ENCODE data around the gene HS2ST1.

DNA sequence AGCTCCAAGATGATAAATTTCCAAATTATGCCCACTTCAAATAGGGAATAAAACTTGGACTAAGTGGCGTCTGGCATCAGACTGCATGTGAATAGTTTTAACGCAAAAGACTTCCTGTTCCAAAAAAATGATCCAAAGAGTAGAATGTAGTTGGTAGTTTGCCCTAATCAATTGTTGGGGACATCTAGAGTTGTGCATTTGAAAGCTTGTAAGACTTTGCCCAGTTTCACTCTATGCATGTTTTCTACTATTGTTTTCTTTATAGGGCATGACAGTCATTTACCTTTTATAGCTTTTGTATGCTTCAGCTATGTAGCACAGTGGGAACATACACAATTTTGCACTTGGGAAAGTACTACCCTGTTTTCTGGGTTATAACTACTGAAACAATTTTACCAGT lies 86.0 kb downstream of the HS2ST1 start:
- TF ChIP-seq GATA2 (IDR thresholded peaks at IDR 0.05; ENCODE audit: low read depth, low read length) (no peak), GATA3 (IDR thresholded peaks at IDR 0.05; ENCODE audit: low read depth, low read length) (no peak)
